Amygdala (tissue), 56 donors: Measurements from ENCODE around the gene TOR3A.
"Not testable (repeated sequence)": the region's sequence is repeated elsewhere in the genome, so short reads cannot be mapped to it uniquely, and the experiment has no call there.

ENCODE experiments used
- DNase-seq, 56 donors: peaks; one replicate each; lab custom pipeline; 2025; lab: John Stamatoyannopoulos, UW

Gene TOR3A

GRCh38 chr1:179103999-179104398 is 22.1 kb downstream of the TOR3A start:
- DNase-seq: no peak

- DNase-seq: no peak
Observed at GRCh38 chr1:179104611-179105250, 22.9 kb downstream of the TOR3A start.

- DNase-seq: no peak
Observed at GRCh38 chr1:179105393-179105792, 23.5 kb downstream of the TOR3A start.

- no peak for DNase-seq
Observed at GRCh38 chr1:179107706-179108629, 26.1 kb downstream of the TOR3A start.

GRCh38 chr1:179108644-179109043 is 26.8 kb downstream of the TOR3A start:
- DNase-seq: no peak

- DNase-seq: no peak
Observed at GRCh38 chr1:179115181-179115580, 33.3 kb downstream of the TOR3A start.

- DNase-seq: no peak
Observed at GRCh38 chr1:179119513-179119912, 37.6 kb downstream of the TOR3A start.

- no peak for DNase-seq
Observed at GRCh38 chr1:179120736-179121135, 38.9 kb downstream of the TOR3A start.

- peak in 8 of 56 donors; percentile 1 to 46 (median 11) for DNase-seq
Observed at GRCh38 chr1:179121159-179121938, 39.5 kb downstream of the TOR3A start.

GRCh38 chr1:179124873-179125272 is 43.0 kb downstream of the TOR3A start:
- no peak for DNase-seq

- peak in 1 of 56 donors; percentile 6 for DNase-seq
Observed at GRCh38 chr1:179126338-179127060, 44.6 kb downstream of the TOR3A start.

GRCh38 chr1:179127163-179127895 is 45.5 kb downstream of the TOR3A start:
- no peak for DNase-seq

GRCh38 chr1:179128520-179128919 is 46.6 kb downstream of the TOR3A start:
- no peak for DNase-seq

GRCh38 chr1:179129702-179130473 is 48.0 kb downstream of the TOR3A start:
- DNase-seq: no peak

GRCh38 chr1:179135168-179135567 is 53.3 kb downstream of the TOR3A start:
- not testable (repeated sequence) for DNase-seq

- not testable (repeated sequence) for DNase-seq
Observed at GRCh38 chr1:179135707-179136106, 53.8 kb downstream of the TOR3A start.

GRCh38 chr1:179137617-179138255 is 55.9 kb downstream of the TOR3A start:
- DNase-seq: no peak

GRCh38 chr1:179138755-179139154 is 56.9 kb downstream of the TOR3A start:
- not testable (repeated sequence) for DNase-seq
